GM12874 (cell line): ENCODE measurements around the gene SUN5.

Source experiments
- TF ChIP-seq, protein P1 (sequence below): IDR thresholded peaks from 2 replicates; pipeline ENCODE4 v1.5.1; 2011; ENCODE audit warnings: low read depth, mild to moderate bottlenecking, control low read depth, low read length, moderate library complexity; ENCODE audit not compliant: insufficient read depth

SUN5 gene

DNA sequence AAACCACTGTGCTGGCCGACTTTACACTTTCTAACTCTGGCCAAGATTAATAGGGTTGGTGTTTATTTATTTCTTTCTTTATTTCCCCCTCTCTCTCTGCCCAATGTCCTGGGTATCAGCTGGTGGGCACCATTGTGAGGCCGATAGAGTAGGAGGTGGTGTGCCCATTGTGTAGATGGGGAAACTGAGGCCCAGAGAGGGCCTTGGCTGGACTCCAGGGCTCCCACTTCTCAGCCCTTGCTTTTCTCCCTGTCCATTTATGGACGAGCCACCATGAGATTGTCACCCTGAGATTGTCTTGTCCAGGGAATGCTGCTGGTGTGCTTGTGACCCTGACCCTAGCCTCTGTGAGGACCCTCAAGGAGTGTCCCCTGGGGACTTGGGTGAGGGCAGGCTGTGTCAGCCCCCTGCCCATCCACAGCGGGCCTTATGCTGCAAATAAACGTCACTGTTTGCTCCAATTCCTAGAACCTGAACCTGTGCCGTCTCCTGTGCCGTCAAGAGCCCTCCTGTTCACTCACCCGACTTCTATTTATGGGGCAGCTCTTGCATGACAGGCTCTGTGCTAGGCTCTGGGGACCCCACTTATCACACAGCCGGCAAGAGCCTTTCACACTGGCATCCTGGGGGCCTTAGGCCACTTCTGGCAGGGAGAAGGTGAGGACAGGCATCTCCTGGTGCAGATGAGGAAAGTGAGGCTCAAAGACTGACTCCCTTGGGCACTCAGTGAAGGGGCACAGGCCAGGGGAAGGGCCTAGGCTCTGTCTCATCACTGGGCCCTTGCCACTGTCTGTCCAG, 24.8 kb downstream of the SUN5 start:
- TF ChIP-seq, protein P1, sequence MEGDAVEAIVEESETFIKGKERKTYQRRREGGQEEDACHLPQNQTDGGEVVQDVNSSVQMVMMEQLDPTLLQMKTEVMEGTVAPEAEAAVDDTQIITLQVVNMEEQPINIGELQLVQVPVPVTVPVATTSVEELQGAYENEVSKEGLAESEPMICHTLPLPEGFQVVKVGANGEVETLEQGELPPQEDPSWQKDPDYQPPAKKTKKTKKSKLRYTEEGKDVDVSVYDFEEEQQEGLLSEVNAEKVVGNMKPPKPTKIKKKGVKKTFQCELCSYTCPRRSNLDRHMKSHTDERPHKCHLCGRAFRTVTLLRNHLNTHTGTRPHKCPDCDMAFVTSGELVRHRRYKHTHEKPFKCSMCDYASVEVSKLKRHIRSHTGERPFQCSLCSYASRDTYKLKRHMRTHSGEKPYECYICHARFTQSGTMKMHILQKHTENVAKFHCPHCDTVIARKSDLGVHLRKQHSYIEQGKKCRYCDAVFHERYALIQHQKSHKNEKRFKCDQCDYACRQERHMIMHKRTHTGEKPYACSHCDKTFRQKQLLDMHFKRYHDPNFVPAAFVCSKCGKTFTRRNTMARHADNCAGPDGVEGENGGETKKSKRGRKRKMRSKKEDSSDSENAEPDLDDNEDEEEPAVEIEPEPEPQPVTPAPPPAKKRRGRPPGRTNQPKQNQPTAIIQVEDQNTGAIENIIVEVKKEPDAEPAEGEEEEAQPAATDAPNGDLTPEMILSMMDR = no peak

DNA sequence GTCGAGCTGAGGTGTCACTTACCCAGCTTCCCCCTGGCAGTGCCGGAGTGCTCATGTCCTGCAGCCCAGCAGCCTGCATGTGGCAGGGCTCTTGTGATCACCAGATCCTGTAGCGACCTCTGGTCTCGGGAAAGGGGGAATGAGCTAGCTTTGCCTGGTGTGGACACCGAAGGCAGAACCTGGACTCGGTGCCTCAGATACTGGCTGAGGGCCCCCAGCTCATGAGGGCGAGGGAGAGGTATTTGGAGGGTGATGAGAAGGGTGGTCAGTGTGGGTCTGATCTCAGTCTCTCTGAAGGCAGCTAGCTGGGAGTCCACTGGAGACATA, 26.3 kb downstream of the SUN5 start:
- TF ChIP-seq, protein P1 = no peak

DNA sequence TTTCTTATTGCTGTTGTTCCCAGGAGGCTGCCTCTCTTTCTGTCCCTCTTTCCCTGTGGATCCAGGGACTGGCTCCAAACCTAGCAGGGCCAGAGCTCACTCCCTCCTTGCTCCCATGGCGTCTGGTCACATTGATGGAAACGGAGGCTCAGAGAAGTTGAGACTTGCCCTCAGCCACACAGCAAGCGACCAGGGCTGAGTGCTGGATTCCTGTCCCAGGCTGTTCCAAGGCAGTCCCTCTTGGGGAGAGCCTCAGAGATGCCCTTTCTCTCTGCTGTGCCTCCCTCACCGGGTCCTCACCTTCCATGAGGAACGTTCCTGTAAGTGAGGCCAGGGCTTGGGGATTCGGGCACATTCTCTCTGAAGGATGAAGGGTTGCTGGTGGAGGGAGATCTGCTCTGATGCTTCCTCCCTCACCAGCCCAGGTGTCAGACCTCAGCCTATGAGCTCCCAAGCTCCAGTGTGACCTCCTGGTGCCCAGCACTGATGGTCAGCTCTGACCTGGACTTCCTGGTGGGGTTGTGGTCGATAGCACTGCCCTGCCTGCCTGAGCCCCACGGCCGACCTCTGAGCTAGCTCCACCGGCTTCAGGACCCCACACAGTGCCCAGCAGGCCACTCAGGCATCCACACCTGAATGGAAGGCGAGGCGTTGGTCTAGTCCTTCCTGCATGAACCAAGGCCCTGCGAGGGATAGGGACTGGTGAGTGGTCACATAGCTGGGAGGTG, 26.8 kb downstream of the SUN5 start:
- TF ChIP-seq, protein P1 = no peak

DNA sequence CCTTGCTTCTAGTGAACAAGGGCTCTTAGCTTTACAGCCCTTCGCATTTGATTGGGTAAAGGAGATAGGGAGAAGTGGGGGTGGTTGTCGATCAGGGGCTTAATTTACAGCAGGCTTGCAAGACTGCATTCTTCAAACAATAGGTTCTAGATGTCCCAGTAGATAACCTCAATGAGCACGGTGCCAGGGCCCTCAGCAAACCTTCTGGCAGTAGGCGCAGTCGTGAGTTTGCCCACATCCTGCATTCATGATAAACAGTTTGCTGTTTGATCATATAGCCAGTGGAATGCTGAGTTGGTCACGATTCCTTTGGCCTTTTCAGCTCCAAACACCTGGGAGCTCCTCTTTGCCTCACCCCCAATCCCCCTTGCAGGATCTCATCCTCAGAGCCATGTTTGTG, 27.5 kb downstream of the SUN5 start:
- TF ChIP-seq, protein P1 = no peak

DNA sequence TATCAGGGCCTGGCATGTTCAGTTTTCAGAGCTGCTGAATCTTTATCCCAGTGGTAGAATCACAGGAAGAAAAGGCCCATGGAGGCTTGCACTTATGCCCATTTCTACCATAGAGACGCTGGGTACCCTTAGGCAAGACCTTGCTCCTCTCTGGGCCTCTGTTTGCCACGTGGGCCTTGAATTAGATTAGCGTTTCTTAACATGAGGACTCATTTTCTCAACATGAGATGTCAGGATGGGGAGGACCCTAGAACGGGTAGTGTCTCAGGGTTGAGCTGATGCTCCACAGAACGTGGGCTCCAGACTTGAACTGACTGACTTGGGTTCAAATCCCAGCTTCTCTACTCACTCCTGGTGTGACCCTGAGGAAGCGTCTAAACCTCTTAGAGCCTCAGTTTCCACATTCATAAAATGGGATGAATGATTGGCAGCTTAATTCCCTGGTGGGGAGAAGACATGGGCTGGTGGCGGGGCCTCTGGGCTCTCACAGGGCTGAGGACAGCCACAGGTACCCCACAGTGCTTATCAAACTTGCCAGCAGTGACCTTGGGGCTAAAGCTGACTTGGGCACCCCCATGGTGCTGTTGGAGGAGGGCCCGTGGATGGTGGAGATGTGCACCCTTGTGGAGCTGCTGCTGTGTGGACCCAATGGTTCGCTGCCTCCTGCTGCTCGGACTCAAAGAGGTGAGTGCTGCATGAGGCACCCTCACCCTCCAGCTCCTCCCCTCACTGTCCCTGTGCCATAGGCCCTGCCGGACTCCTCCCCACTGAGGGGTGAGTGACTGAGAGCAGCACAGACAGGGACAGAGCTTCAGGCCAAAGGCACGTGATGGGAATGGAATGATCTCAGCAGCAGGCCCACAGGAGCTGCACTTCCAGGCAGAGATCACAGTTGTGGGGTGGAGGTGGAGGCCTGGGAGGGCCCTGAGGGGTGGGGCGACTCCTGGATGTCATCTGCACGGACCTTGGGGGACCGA, 28.2 kb downstream of the SUN5 start:
- TF ChIP-seq, protein P1 = no peak

DNA sequence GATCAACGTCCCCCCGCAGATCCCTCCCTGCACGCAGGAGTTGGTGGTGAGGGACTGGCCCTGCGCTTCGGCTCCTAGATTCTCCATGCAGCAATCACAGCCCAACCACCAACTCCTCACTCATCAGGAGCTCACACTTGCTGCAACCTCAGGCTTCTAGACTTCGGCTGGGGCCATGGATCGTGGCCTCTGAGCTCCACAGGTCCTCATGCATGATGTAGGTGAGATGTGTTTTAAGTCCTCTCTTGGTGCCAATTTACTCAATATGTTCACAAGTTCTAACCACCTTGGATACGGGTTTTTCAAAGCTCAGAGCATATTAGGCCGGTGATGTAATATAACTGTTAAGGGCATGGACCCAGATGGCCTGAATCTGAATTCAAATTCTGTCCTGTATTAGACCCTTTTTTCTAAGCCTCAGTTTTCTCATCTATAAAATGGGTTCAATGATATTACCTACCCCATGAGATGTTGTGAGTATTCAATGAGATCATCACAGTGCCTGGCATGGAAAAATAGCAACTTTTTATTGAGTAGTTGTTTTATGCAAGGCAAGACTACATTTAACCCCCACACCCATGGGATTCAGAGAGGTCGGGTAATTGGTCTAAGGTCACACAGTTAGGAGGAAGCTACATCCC, 31.0 kb downstream of the SUN5 start:
- TF ChIP-seq, protein P1 = no peak
